ENCODE measurements around the gene CTDSP2.

The CTDSP2 gene

DNA sequence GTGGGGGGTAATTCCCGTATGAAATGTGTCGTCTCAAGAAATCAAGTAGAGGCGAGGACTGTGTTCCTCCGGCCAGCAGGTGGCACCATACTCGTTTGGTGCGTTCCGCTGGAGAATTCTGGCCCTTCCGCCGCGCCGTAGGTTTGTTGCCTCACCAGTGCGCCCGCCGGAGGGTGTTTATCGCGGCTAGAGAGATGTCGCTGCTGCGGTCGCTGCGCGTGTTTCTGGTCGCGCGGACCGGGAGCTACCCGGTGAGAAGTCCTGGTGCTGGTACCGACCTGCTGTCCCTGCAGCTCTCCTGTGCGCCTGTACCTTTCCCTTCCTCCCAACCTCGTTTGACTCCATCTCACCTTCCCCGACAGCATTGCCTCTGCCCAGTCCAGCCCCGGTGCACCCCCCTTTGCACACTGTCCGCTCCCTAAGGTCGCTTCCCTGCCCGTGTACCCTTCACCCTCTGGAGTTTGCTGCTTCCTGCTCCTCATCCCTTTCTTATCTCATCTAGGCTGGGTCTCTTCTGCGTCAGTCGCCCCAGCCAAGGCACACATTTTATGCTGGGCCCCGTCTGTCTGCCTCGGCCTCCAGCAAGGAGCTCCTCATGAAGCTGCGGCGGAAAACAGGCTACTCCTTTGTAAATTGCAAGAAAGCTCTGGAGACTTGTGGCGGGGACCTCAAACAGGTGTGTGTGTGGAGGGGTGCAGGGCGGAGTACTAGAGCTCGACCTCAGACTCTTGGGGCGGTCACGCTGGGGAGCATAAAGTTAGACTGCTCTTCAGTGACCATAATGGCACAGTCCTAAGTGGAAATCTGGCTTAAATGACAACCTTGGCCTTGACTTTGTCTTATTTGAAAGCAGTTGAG, 63.7 kb downstream of the CTDSP2 start, which contains the start of gene TSFM:
TSS of gene TSFM (plus strand) at position 180 of the 858 bp plus-strand sequence. CDS start at position 195, 15 bp downstream.
- TF ChIP-seq CTCF (IDR thresholded peaks at IDR 0.05), result peak; percentile 91 to 94
- Histone ChIP-seq H3K4me1 (peaks cover 0 to 18% (median 11%) of the 10 kb centered on the region in 4 donors), H3K9me3 (no peaks in the 10 kb centered on the region), H3K27ac (peak within 1 kb of the TSS; percentile 68 to 75), H3K36me3 (peaks cover 22 to 44% (median 30%) of the 10 kb centered on the region in 3 donors), H3K4me3 (peak within 1 kb of the TSS; percentile 76 to 89), H3K27me3 (no peaks in the 10 kb centered on the region)
- intact Hi-C loops (cut with DNase I; ENCODE audit: low total_unique reads), result no loop called here
- DNase-seq, result peak; percentile 97

DNA sequence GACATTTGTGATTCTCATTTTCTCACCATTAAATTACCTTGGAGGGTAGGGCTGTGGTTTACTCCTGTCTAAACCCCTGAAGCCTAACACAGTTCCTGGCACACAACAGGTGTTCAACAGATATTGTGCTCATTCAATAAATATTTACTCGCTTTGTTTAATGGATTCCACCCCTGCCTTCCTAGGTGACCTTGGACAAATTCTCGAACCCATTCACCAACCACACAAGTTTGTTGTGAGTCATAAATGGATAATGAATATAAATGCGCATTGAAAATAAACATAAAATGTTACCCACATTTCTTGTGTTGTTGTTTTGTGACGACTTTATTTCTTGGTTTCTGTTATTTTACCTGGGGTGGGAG, 64.3 kb downstream of the CTDSP2 start:
- no peak for TF ChIP-seq CTCF (IDR thresholded peaks at IDR 0.05)
- no peak for DNase-seq
- H3K27ac ChIP-seq, result peak overlapping the region; percentile 68 to 75
- intact Hi-C loops (cut with DNase I; ENCODE audit: low total_unique reads), result no loop called here
- peaks cover 22 to 39% (median 24%) of the 10 kb centered on the region in 3 donors for H3K36me3 ChIP-seq
- peak overlapping the region; percentile 76 to 89 for H3K4me3 ChIP-seq
- H3K4me1 ChIP-seq, result peaks cover 0 to 18% (median 11%) of the 10 kb centered on the region in 4 donors
- no peaks in the 10 kb centered on the region for H3K9me3 ChIP-seq
- no peaks in the 10 kb centered on the region for H3K27me3 ChIP-seq

DNA sequence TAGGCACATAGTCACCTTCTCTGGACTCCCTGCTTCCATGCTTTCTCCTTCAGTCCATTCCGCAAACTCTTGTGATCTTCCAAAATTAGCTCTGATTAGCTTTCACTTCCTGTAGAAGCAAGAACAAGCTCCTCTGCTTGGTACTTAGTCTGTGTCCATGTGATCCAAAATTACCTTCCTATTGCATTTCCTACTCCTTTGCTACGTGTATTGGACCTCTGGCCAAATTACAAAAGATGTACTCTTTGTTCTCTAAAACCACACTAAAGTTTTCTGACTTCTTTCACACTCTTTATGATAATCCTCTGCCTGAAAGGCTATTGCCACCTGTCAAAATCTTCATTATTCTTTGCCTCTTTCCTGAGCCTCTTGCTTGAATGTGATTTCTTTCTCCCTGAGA, 64.7 kb downstream of the CTDSP2 start:
- peak overlapping the region in 1 of 2 donors; percentile 68 for H3K27ac ChIP-seq
- H3K36me3 ChIP-seq, result peaks cover 18 to 38% (median 20%) of the 10 kb centered on the region in 3 donors
- no peaks in the 10 kb centered on the region for H3K27me3 ChIP-seq
- no peak for DNase-seq
- no peak for TF ChIP-seq CTCF (IDR thresholded peaks at IDR 0.05)
- peaks cover 0 to 18% (median 11%) of the 10 kb centered on the region in 4 donors for H3K4me1 ChIP-seq
- H3K9me3 ChIP-seq, result no peaks in the 10 kb centered on the region
- peak overlapping the region in 1 of 2 donors; percentile 76 for H3K4me3 ChIP-seq
- intact Hi-C loops (cut with DNase I; ENCODE audit: low total_unique reads), result no loop called here

GRCh38 chr12:57781244-57781643, 65.3 kb downstream of the CTDSP2 start:
- Histone ChIP-seq H3K36me3 (peaks cover 12 to 34% (median 14%) of the 10 kb centered on the region in 3 donors), H3K9me3 (no peaks in the 10 kb centered on the region), H3K27ac (no peak overlapping the region), H3K27me3 (no peaks in the 10 kb centered on the region), H3K4me1 (peaks cover 0 to 18% (median 11%) of the 10 kb centered on the region in 4 donors), H3K4me3 (no peak overlapping the region)
- intact Hi-C loops (cut with DNase I; ENCODE audit: low total_unique reads), result no loop called here
- no peak for DNase-seq
- no peak for TF ChIP-seq CTCF (IDR thresholded peaks at IDR 0.05)

GRCh38 chr12:57780284-57780897, 66.1 kb downstream of the CTDSP2 start:
- peaks cover 0 to 18% (median 11%) of the 10 kb centered on the region in 4 donors for H3K4me1 ChIP-seq
- TF ChIP-seq CTCF (IDR thresholded peaks at IDR 0.05), result no peak
- H3K9me3 ChIP-seq, result no peaks in the 10 kb centered on the region
- DNase-seq, result no peak
- H3K27ac ChIP-seq, result no peak overlapping the region
- H3K27me3 ChIP-seq, result no peaks in the 10 kb centered on the region
- no peak overlapping the region for H3K4me3 ChIP-seq
- H3K36me3 ChIP-seq, result peaks cover 4 to 34% (median 6%) of the 10 kb centered on the region in 3 donors
- intact Hi-C loops (cut with DNase I; ENCODE audit: low total_unique reads), result no loop called here
